ENCODE results near the gene CHML.

Gene CHML

GRCh38 chr1:241615043-241615974 is 24.9 kb downstream of the CHML start:
- no peak for DNase-seq

GRCh38 chr1:241614572-241614971 is 25.6 kb downstream of the CHML start:
- DNase-seq, result no peak

GRCh38 chr1:241614144-241614543 is 26.0 kb downstream of the CHML start:
- no peak for DNase-seq

GRCh38 chr1:241612533-241613477 is 27.4 kb downstream of the CHML start:
- DNase-seq, result no peak

GRCh38 chr1:241611736-241612135 is 28.4 kb downstream of the CHML start:
- no peak for DNase-seq

- no peak for DNase-seq
These were observed 29.1 kb downstream of the CHML start for GRCh38 chr1:241611063-241611462.

- DNase-seq, result no peak
These were observed 29.9 kb downstream of the CHML start for GRCh38 chr1:241610056-241610815.

GRCh38 chr1:241608379-241609033 is 31.7 kb downstream of the CHML start:
- DNase-seq, result no peak

- no peak for DNase-seq
These were observed 32.7 kb downstream of the CHML start for GRCh38 chr1:241607497-241607896.

- no peak for DNase-seq
These were observed 33.6 kb downstream of the CHML start for GRCh38 chr1:241606544-241606943.

- no peak for DNase-seq
These were observed 34.9 kb downstream of the CHML start for GRCh38 chr1:241605146-241605805.

- no peak for DNase-seq
These were observed 36.4 kb downstream of the CHML start for GRCh38 chr1:241603731-241604245.

GRCh38 chr1:241600496-241600901 is 39.7 kb downstream of the CHML start:
- DNase-seq, result no peak

GRCh38 chr1:241598249-241598648 is 41.9 kb downstream of the CHML start:
- no peak for DNase-seq

GRCh38 chr1:241596633-241597032 is 43.5 kb downstream of the CHML start:
- no peak for DNase-seq

GRCh38 chr1:241593186-241593585 is 47.0 kb downstream of the CHML start:
- DNase-seq, result no peak

- no peak for DNase-seq
These were observed 47.8 kb downstream of the CHML start for GRCh38 chr1:241592273-241592958.

- no peak for DNase-seq
These were observed 48.4 kb downstream of the CHML start for GRCh38 chr1:241591736-241592135.

- no peak for DNase-seq
These were observed 48.9 kb downstream of the CHML start for GRCh38 chr1:241591317-241591716.

GRCh38 chr1:241590719-241591118 is 49.5 kb downstream of the CHML start:
- no peak for DNase-seq
